PC-9 (cell line): ENCODE results near the gene ATP5PB.

ENCODE experiments used
- EZH2 ChIP-seq: fragments of 200-600 bp; sonication (generic); IDR thresholded peaks from 2 replicates; pipeline ENCODE4 v1.8.0; 2017; ENCODE audit warnings: antibody characterized with exemption, low read depth
- TF ChIP-seq, protein P1 (sequence below): fragments of 200-600 bp; sonication (generic); conservative IDR thresholded peaks from 2 replicates; pipeline ENCODE4 v1.6.1; 2017; ENCODE audit warnings: mixed run types, antibody characterized with exemption, mild to moderate bottlenecking, moderate library complexity

DNA sequence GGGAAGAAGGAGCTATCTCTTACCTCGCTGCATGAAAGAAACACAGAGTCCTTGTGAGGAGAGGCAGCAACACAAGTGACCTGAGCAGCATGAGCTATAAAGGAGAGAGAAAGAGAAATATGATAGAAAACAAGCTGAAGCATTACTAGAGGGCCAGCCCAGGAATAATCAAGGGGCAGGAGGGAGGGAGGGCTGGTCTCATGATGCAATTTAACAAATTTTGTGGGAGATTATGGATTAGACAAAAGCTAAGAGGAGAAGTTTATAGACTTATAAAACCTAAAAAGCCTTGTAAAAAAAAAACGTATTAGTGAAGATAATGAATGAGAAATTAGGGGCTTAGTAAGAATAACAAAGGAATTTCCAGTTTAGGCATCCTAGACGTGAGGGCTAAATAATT lies 5.2 kb upstream of the ATP5PB start:
- TF ChIP-seq, protein P1, sequence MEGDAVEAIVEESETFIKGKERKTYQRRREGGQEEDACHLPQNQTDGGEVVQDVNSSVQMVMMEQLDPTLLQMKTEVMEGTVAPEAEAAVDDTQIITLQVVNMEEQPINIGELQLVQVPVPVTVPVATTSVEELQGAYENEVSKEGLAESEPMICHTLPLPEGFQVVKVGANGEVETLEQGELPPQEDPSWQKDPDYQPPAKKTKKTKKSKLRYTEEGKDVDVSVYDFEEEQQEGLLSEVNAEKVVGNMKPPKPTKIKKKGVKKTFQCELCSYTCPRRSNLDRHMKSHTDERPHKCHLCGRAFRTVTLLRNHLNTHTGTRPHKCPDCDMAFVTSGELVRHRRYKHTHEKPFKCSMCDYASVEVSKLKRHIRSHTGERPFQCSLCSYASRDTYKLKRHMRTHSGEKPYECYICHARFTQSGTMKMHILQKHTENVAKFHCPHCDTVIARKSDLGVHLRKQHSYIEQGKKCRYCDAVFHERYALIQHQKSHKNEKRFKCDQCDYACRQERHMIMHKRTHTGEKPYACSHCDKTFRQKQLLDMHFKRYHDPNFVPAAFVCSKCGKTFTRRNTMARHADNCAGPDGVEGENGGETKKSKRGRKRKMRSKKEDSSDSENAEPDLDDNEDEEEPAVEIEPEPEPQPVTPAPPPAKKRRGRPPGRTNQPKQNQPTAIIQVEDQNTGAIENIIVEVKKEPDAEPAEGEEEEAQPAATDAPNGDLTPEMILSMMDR = no peak
- no peak for TF ChIP-seq EZH2
